PC-9 (cell line): ENCODE results near the gene SHOC2. TPM values are rescaled to one million over a fixed set of nuclear protein-coding genes. Genes with fewer than 3 reads are reported as not detected.

Source experiments
- BruUV-seq: library from RNA; stranded (reverse); fragments of 400-500 nt; replicated peaks from 2 replicates; lab custom pipeline; 2021; lab: Mats Ljungman, UMichigan
- CTCF ChIA-PET: fragments of 300-600 bp; sonication (Branson Sonifier 250); formaldehyde crosslinking; loops from one replicate; lab custom pipeline; 2022; ENCODE audit warnings: antibody characterized with exemption; lab: Charles Lee
- POLR2A ChIA-PET: fragments of 300-600 bp; sonication (Branson Sonifier 250); formaldehyde crosslinking; loops from one replicate; lab custom pipeline; 2022; ENCODE audit warnings: antibody characterized with exemption; ENCODE audit not compliant: unreplicated experiment; lab: Charles Lee
- DNase-seq, 2 experiments: peaks; one replicate each; pipeline versions ENCODE4 v3.0.0 to v3.0.0-alpha.2; 2015 to 2022; ENCODE audit warnings: mixed read lengths in 1 of 2
- H2AFZ ChIP-seq: fragments of 200-600 bp; sonication (generic); 2 replicates; pipeline ENCODE4 v1.8.1; 2017; ENCODE audit warnings: antibody characterized with exemption
- H3F3A ChIP-seq: fragments of 200-600 bp; sonication (generic); 2 replicates; pipeline ENCODE4 v1.8.1; 2017; ENCODE audit warnings: antibody characterized with exemption, mild to moderate bottlenecking, low read depth; ENCODE audit not compliant: insufficient read depth
- H3K27ac ChIP-seq: fragments of 200-600 bp; sonication (generic); 2 replicates; pipeline ENCODE4 v1.6.1; 2016; ENCODE audit warnings: mixed run types
- H3K27me3 ChIP-seq: fragments of 200-600 bp; sonication (generic); 2 replicates; pipeline ENCODE4 v1.6.1; 2016; ENCODE audit warnings: low read depth, mixed run types; ENCODE audit not compliant: insufficient read depth
- H3K36me3 ChIP-seq: fragments of 200-600 bp; sonication (generic); 2 replicates; pipeline ENCODE4 v1.6.1; 2016; ENCODE audit warnings: low read depth, mixed run types
- H3K4me1 ChIP-seq: fragments of 200-600 bp; sonication (generic); replicated peaks from 2 replicates; pipeline ENCODE4 v1.6.1; 2016; ENCODE audit warnings: mixed run types; ENCODE audit not compliant: insufficient read depth
- H3K4me2 ChIP-seq: fragments of 200-600 bp; sonication (generic); 2 replicates; pipeline ENCODE4 v1.6.1; 2017; ENCODE audit warnings: mixed run types
- H3K4me3 ChIP-seq: fragments of 200-600 bp; sonication (generic); 2 replicates; pipeline ENCODE4 v1.6.1; 2016; ENCODE audit warnings: mixed run types
- H3K79me2 ChIP-seq: fragments of 200-600 bp; sonication (generic); 2 replicates; pipeline ENCODE4 v1.6.1; 2017; ENCODE audit warnings: low read depth, mixed run types
- H3K9me2 ChIP-seq: fragments of 200-600 bp; sonication (generic); 2 replicates; pipeline ENCODE4 v1.8.1; 2017; ENCODE audit warnings: mild to moderate bottlenecking; ENCODE audit not compliant: insufficient read depth
- H3K9me3 ChIP-seq: fragments of 200-600 bp; sonication (generic); 2 replicates; pipeline ENCODE4 v1.8.1; 2016; ENCODE audit warnings: low read depth; ENCODE audit not compliant: insufficient read depth
- H4K20me1 ChIP-seq: fragments of 200-600 bp; sonication (generic); 2 replicates; pipeline ENCODE4 v1.8.1; 2017; ENCODE audit not compliant: insufficient read depth
- CTCF ChIP-seq: fragments of 200-600 bp; sonication (generic); conservative IDR thresholded peaks from 2 replicates; pipeline ENCODE4 v1.6.1; 2017; ENCODE audit warnings: mixed run types, antibody characterized with exemption, mild to moderate bottlenecking, moderate library complexity
- EZH2 ChIP-seq: fragments of 200-600 bp; sonication (generic); IDR thresholded peaks from 2 replicates; pipeline ENCODE4 v1.8.0; 2017; ENCODE audit warnings: antibody characterized with exemption, low read depth
- intact Hi-C: fragments of 100-400 bp; cut with micrococcal nuclease; formaldehyde crosslinking; loops from one replicate; pipeline ENCODE4 v1.10.0; 2022; ENCODE audit not compliant: unreplicated experiment
- total RNA-seq: library from RNA; stranded (reverse); gene quantifications from 2 replicates; pipeline ENCODE4 v1.2.3, GENCODE V29; 2021

The SHOC2 gene
- total RNA-seq, 1 experiment from 2014 or later = 20.2 TPM

DNA sequence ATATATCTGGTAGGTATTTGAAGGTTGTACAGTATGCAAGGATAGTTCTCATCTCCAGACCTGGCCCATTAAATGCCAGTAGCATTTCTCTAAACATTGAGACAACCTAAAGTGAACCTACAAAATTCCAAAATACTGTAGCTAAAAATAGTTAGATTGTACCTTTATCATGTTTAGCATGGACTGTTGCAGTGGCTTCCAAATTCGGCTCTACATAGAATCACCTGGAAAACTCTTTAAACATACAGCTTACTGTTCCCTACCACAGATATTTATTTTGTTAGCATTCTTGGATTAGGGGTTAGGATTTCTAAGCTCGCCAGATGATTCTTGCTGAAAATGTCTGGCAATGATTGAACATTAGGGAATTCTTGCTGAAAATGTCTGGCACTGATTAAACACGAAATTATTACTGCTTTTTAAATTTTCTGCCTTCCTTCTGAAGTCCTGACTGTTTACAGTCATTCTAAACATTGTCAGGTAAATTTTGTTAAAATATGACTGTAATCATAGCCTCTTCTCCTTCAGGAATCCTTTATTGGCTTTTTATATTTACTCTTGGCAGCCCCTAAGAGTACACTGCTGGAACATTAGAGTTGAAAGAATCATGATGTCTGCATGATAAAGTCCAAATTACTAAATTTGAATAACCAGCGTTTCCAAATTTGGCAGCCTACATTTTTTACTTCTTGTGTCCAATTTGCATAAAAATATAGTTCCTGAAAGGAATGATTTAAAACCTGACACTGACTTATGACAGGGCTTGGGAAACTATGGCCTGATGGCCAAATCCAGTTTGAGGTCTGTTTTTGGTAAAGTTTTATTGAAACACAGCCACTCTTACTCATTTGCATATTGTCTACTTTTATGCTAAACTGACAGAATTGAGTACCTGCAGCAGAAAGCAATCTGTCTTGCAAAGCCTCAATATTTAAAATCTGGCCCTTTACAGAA, 40.3 kb downstream of the SHOC2 start:
- Histone ChIP-seq H3K36me3 (no peaks in the 10 kb centered on the region), H3K4me3 (no peak overlapping the region), H3K4me1 (no peaks in the 10 kb centered on the region), H3K9me3 (no peaks in the 10 kb centered on the region), H2AFZ (no peak overlapping the region), H3K79me2 (no peaks in the 10 kb centered on the region; the same call in 1 of the 2 replicates), H3K27ac (no peak overlapping the region), H3K4me2 (no peak overlapping the region), H3F3A (no peaks in the 10 kb centered on the region), H3K27me3 (no peaks in the 10 kb centered on the region), H4K20me1 (no peaks in the 10 kb centered on the region), H3K9me2 (no peaks in the 10 kb centered on the region)
- no TSS peak for BruUV-seq
- ChIA-PET POLR2A (no interaction called here), CTCF (no interaction called here)
- no peak for DNase-seq
- intact Hi-C loops = loop anchor here (10.0 kb wide), 1 partner anchor 45 kb away; no protein-coding TSS in a partner anchor
- TF ChIP-seq CTCF = no peak
- no peak for TF ChIP-seq EZH2

GRCh38 chr10:110960333-110960712, 40.9 kb downstream of the SHOC2 start:
- no peak for DNase-seq
- TF ChIP-seq CTCF = no peak
- no peak for TF ChIP-seq EZH2
- ChIA-PET CTCF (no interaction called here), POLR2A (no interaction called here)
- no peaks in the 10 kb centered on the region for H3K27me3 ChIP-seq
- H2AFZ ChIP-seq = no peak overlapping the region
- BruUV-seq = no TSS peak
- no peak overlapping the region for H3K27ac ChIP-seq
- intact Hi-C loops = no loop called here
- no peak overlapping the region for H3K4me2 ChIP-seq
- H3K36me3 ChIP-seq = no peaks in the 10 kb centered on the region
- no peaks in the 10 kb centered on the region; the same call in 1 of the 2 replicates for H3K79me2 ChIP-seq
- no peaks in the 10 kb centered on the region for H3K9me2 ChIP-seq
- H3K9me3 ChIP-seq = no peaks in the 10 kb centered on the region
- H3K4me3 ChIP-seq = no peak overlapping the region
- no peaks in the 10 kb centered on the region for H4K20me1 ChIP-seq
- H3K4me1 ChIP-seq = no peaks in the 10 kb centered on the region
- H3F3A ChIP-seq = no peaks in the 10 kb centered on the region

- Histone ChIP-seq H3K9me2 (no peaks in the 10 kb centered on the region), H3K4me2 (no peak overlapping the region), H3K27me3 (no peaks in the 10 kb centered on the region), H3K4me1 (no peaks in the 10 kb centered on the region), H3K79me2 (no peaks in the 10 kb centered on the region; the same call in 1 of the 2 replicates), H3K27ac (no peak overlapping the region), H2AFZ (no peak overlapping the region), H3K4me3 (no peak overlapping the region), H3K36me3 (no peaks in the 10 kb centered on the region), H3F3A (no peaks in the 10 kb centered on the region), H4K20me1 (no peaks in the 10 kb centered on the region), H3K9me3 (no peaks in the 10 kb centered on the region)
- no peak for TF ChIP-seq CTCF
- TF ChIP-seq EZH2 = no peak
- no TSS peak for BruUV-seq
- POLR2A ChIA-PET = no interaction called here
- no peak for DNase-seq
- intact Hi-C loops = no loop called here
- CTCF ChIA-PET = no interaction called here
These were observed 43.0 kb downstream of the SHOC2 start for GRCh38 chr10:110962443-110962842.
